B cell (primary cell): ENCODE data around the gene TRERF1.

Source experiments
- CTCF ChIP-seq: fragments of 200-600 bp; IDR thresholded peaks from one replicate; pipeline ENCODE4 v1.8.0; 2022; ENCODE audit warnings: antibody characterized with exemption, mild to moderate bottlenecking
- EZH2 ChIP-seq: IDR thresholded peaks from 2 replicates; pipeline ENCODE4 v1.6.1; 2012; ENCODE audit warnings: borderline replicate concordance, low read depth, mild to moderate bottlenecking, moderate library complexity, low read length; ENCODE audit not compliant: insufficient read depth, poor library complexity, severe bottlenecking

DNA sequence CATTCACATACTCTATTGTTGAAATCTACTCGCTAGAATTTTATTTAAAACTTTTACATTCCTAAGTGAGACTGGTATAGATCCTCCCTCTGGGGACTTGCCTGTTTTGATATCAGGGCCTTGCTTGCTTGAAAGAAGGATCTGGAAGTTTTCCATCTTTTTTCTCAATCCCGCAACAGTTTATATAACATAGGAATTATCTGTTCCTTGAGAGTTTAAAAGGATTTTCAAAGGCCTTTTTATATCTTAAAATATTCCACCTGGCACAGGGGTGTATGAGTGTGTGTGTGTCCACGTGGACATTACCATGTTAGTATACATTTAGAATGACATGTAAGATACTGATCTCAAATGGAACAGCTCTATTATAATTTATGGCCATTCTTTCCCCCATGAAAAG, 96.3 kb downstream of the TRERF1 start:
- TF ChIP-seq CTCF (no peak), EZH2 (no peak)
